GM23338 (cell line): ENCODE results near the gene DOCK4. TPM values are rescaled to one million over a fixed set of nuclear protein-coding genes. Genes with fewer than 3 reads are reported as not detected.

ENCODE experiments used
- ATAC-seq: fragments of 200-7000 bp; cut with Tn5 transposase; 3 replicates; pipeline ENCODE4 v1.9.1; 2020
- DNase-seq: peaks from one replicate; pipeline ENCODE4 v3.0.0-alpha.2; 2015; ENCODE audit warnings: low spot score
- H2AFZ ChIP-seq: fragments of 200-600 bp; sonication (generic); 2 replicates; pipeline ENCODE4 v1.8.0; 2016; ENCODE audit warnings: antibody characterized with exemption, mild to moderate bottlenecking, moderate library complexity
- H3F3A ChIP-seq: fragments of 200-600 bp; sonication (generic); replicated peaks from 2 replicates; pipeline ENCODE4 v1.8.0; 2017; ENCODE audit warnings: antibody characterized with exemption, mixed run types, low read depth
- H3K27ac ChIP-seq: fragments of 200-600 bp; sonication (generic); 2 replicates; pipeline ENCODE4 v1.6.1; 2016; ENCODE audit warnings: low read depth
- H3K27me3 ChIP-seq: fragments of 200-600 bp; sonication (generic); 2 replicates; pipeline ENCODE4 v1.8.0; 2016; ENCODE audit warnings: mild to moderate bottlenecking, mixed run types, moderate library complexity; ENCODE audit not compliant: insufficient read depth
- H3K36me3 ChIP-seq: fragments of 200-600 bp; sonication (generic); 2 replicates; pipeline ENCODE4 v1.8.0; 2016; ENCODE audit warnings: mild to moderate bottlenecking; ENCODE audit not compliant: insufficient read depth
- H3K4me1 ChIP-seq: fragments of 200-600 bp; sonication (generic); 2 replicates; pipeline ENCODE4 v1.8.0; 2016; ENCODE audit warnings: mild to moderate bottlenecking, moderate library complexity; ENCODE audit not compliant: insufficient read depth
- H3K4me2 ChIP-seq: fragments of 200-600 bp; sonication (generic); 2 replicates; pipeline ENCODE4 v1.7.1; 2017; ENCODE audit warnings: mixed run types
- H3K4me3 ChIP-seq: fragments of 200-600 bp; sonication (generic); 2 replicates; pipeline ENCODE4 v1.6.1; 2016; ENCODE audit warnings: mixed run types
- H3K79me2 ChIP-seq: fragments of 200-600 bp; sonication (generic); replicated peaks from 2 replicates; pipeline ENCODE4 v1.8.0; 2017; ENCODE audit warnings: mild to moderate bottlenecking; ENCODE audit not compliant: insufficient read depth
- H3K9me2 ChIP-seq: fragments of 200-600 bp; sonication (generic); 2 replicates; pipeline ENCODE4 v1.8.0; 2017; ENCODE audit not compliant: insufficient read depth
- H4K20me1 ChIP-seq: fragments of 200-600 bp; sonication (generic); replicated peaks from 2 replicates; pipeline ENCODE4 v1.8.0; 2017; ENCODE audit warnings: mild to moderate bottlenecking; ENCODE audit not compliant: insufficient read depth
- H3K27ac Mint-ChIP-seq: 2 replicates; pipeline ENCODE4 v1.8.0; 2020; ENCODE audit warnings: inconsistent platforms, mild to moderate bottlenecking, moderate library complexity, mixed read lengths
- H3K27me3 Mint-ChIP-seq: 3 replicates; pipeline ENCODE4 v1.8.0; 2022; ENCODE audit warnings: low read depth, mild to moderate bottlenecking, moderate library complexity, mixed read lengths, inconsistent platforms; ENCODE audit not compliant: insufficient read depth, poor library complexity
- H3K36me3 Mint-ChIP-seq: 3 replicates; pipeline ENCODE4 v1.8.0; 2021; ENCODE audit warnings: low read depth, mild to moderate bottlenecking, inconsistent platforms, moderate library complexity, mixed read lengths
- H3K4me1 Mint-ChIP-seq: 3 replicates; pipeline ENCODE4 v1.8.0; 2020; ENCODE audit warnings: mild to moderate bottlenecking, inconsistent platforms, mixed read lengths
- H3K4me3 Mint-ChIP-seq: 3 replicates; pipeline ENCODE4 v1.8.0; 2021; ENCODE audit warnings: moderate library complexity, mild to moderate bottlenecking, inconsistent platforms, mixed read lengths
- H3K9me3 Mint-ChIP-seq: 3 replicates; pipeline ENCODE4 v1.8.0; 2020; ENCODE audit warnings: moderate library complexity, mild to moderate bottlenecking, inconsistent platforms, mixed read lengths
- CREB1 ChIP-seq: fragments of 250-450 bp; sonication (Bioruptor Pico); IDR thresholded peaks from 2 replicates; pipeline ENCODE4 v1.5.0; 2020; ENCODE audit warnings: low read depth, mild to moderate bottlenecking, moderate library complexity
- EZH2 ChIP-seq: fragments of 200-600 bp; sonication (generic); IDR thresholded peaks from one replicate; pipeline ENCODE4 v1.8.0; 2017; ENCODE audit warnings: antibody characterized with exemption, mild to moderate bottlenecking, low read depth; ENCODE audit not compliant: unreplicated experiment
- EZH2phosphoT487 ChIP-seq: fragments of 200-600 bp; sonication (generic); IDR thresholded peaks from one replicate; pipeline ENCODE4 v1.8.1; 2018; ENCODE audit warnings: antibody characterized with exemption; ENCODE audit not compliant: unreplicated experiment
- JUNB ChIP-seq: IDR thresholded peaks from one replicate; pipeline ENCODE4 v1.6.1; 2016; ENCODE audit warnings: antibody characterized with exemption; ENCODE audit not compliant: unreplicated experiment
- NANOG ChIP-seq: IDR thresholded peaks from 2 replicates; pipeline ENCODE4 v1.6.1; 2016; ENCODE audit warnings: antibody characterized with exemption, borderline replicate concordance
- POLR2AphosphoS5 ChIP-seq: IDR thresholded peaks from 2 replicates; pipeline ENCODE4 v1.6.1; 2016; ENCODE audit warnings: antibody characterized with exemption, low read depth
- STAT1 ChIP-seq: IDR thresholded peaks from one replicate; pipeline ENCODE4 v1.6.1; 2016; ENCODE audit warnings: antibody characterized with exemption; ENCODE audit not compliant: unreplicated experiment
- ZNF114 ChIP-seq: fragments of 250-450 bp; sonication (Bioruptor Pico); IDR thresholded peaks from 2 replicates; pipeline ENCODE4 v1.5.0; 2020; ENCODE audit warnings: mild to moderate bottlenecking, moderate library complexity
- ZNF331 ChIP-seq: fragments of 250-450 bp; sonication (Bioruptor Pico); IDR thresholded peaks from 2 replicates; pipeline ENCODE4 v1.5.0; 2020; ENCODE audit warnings: low read depth, mild to moderate bottlenecking, moderate library complexity
- polyA plus RNA-seq: library from polyadenylated mRNA; unstranded; fragments of >200 nt; fragmentation: Nextera tagmentation; extraction: Ambion mirVana; gene quantifications from 2 replicates; pipeline ENCODE4 v1.2.1, GENCODE V29; 2016
- total RNA-seq: library from RNA; depleted of rRNA; stranded (reverse); fragments of >200 nt; shearing (Covaris generic); gene quantifications from 2 replicates; pipeline ENCODE4 v1.2.3, GENCODE V29; 2014
- TF ChIP-seq, protein P1 (sequence below), 2 experiments: fragments of 200-600 bp in 1 of 2; sonication (generic) in 1 of 2; conservative IDR thresholded peaks; 2 replicates each; pipeline versions ENCODE4 v1.5.1 to v1.6.1; 2016 to 2017; ENCODE audit warnings: antibody characterized with exemption in 2 of 2, low read depth in 2 of 2, mild to moderate bottlenecking in 2 of 2, moderate library complexity in 1 of 2
- TF ChIP-seq, protein P2 (sequence below): IDR thresholded peaks from one replicate; pipeline ENCODE4 v1.6.1; 2018; ENCODE audit warnings: antibody characterized with exemption; ENCODE audit not compliant: unreplicated experiment
- TF ChIP-seq, protein P3 (sequence below): fragments of 250-450 bp; sonication (Bioruptor Pico); IDR thresholded peaks from 2 replicates; pipeline ENCODE4 v1.5.0; 2020; ENCODE audit warnings: mild to moderate bottlenecking, moderate library complexity
- TF ChIP-seq, protein P4 (sequence below): IDR thresholded peaks from 2 replicates; pipeline ENCODE4 v1.6.1; 2016; ENCODE audit warnings: antibody characterized with exemption

DOCK4 gene
- total and polyA plus RNA-seq, 2 experiments from 2014 or later, result 6.3 to 33.8 TPM

DNA sequence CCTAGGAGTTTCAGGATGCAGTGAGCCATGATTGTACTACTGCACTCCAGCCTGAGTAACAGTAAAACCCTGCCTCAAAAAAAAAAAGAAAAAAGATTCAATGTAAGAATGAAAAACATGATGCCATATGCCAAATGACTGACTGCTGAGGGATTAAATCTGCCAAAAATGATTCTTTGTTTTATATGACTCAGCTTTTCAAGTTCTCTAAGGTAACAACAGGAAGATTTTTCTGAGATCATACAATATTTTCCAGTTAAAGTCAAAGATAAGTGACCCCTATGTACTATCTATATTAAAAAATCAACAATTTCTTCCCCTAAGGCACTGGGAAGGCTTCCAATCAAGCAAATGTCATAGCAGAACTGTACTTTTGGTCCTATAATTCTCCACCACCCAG lies 372.7 kb downstream of the DOCK4 start:
- no peak for DNase-seq

More for the DNA sequence above, 372.7 kb downstream of the DOCK4 start:
- Mint-ChIP-seq H3K36me3 (peaks cover 10% of the 10 kb centered on the region), H3K27me3 (no peaks in the 10 kb centered on the region), H3K4me3 (no peak overlapping the region), H3K9me3 (peaks cover 10% of the 10 kb centered on the region; the same call in 2 of the 3 replicates), H3K4me1 (peaks cover 3% of the 10 kb centered on the region), H3K27ac (no peak overlapping the region)
- Histone ChIP-seq H4K20me1 (no peaks in the 10 kb centered on the region), H3K27me3 (no peaks in the 10 kb centered on the region), H3K4me1 (no peaks in the 10 kb centered on the region), H3K36me3 (no peaks in the 10 kb centered on the region), H3K27ac (no peak overlapping the region), H3K4me2 (no peak overlapping the region), H3K4me3 (no peak overlapping the region), H3K9me2 (no peaks in the 10 kb centered on the region), H3K79me2 (no peaks in the 10 kb centered on the region), H3F3A (no peaks in the 10 kb centered on the region), H2AFZ (no peak overlapping the region)
- TF ChIP-seq NANOG, result no peak
- TF ChIP-seq STAT1, result no peak
- TF ChIP-seq ZNF114 (CRISPR knock-in tag), result no peak
- TF ChIP-seq, protein P1, sequence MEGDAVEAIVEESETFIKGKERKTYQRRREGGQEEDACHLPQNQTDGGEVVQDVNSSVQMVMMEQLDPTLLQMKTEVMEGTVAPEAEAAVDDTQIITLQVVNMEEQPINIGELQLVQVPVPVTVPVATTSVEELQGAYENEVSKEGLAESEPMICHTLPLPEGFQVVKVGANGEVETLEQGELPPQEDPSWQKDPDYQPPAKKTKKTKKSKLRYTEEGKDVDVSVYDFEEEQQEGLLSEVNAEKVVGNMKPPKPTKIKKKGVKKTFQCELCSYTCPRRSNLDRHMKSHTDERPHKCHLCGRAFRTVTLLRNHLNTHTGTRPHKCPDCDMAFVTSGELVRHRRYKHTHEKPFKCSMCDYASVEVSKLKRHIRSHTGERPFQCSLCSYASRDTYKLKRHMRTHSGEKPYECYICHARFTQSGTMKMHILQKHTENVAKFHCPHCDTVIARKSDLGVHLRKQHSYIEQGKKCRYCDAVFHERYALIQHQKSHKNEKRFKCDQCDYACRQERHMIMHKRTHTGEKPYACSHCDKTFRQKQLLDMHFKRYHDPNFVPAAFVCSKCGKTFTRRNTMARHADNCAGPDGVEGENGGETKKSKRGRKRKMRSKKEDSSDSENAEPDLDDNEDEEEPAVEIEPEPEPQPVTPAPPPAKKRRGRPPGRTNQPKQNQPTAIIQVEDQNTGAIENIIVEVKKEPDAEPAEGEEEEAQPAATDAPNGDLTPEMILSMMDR (conservative IDR thresholded peaks at IDR 0.05; ENCODE audit: low read depth in 2 of 2), result no peak
- no peak for TF ChIP-seq EZH2
- TF ChIP-seq, protein P2, sequence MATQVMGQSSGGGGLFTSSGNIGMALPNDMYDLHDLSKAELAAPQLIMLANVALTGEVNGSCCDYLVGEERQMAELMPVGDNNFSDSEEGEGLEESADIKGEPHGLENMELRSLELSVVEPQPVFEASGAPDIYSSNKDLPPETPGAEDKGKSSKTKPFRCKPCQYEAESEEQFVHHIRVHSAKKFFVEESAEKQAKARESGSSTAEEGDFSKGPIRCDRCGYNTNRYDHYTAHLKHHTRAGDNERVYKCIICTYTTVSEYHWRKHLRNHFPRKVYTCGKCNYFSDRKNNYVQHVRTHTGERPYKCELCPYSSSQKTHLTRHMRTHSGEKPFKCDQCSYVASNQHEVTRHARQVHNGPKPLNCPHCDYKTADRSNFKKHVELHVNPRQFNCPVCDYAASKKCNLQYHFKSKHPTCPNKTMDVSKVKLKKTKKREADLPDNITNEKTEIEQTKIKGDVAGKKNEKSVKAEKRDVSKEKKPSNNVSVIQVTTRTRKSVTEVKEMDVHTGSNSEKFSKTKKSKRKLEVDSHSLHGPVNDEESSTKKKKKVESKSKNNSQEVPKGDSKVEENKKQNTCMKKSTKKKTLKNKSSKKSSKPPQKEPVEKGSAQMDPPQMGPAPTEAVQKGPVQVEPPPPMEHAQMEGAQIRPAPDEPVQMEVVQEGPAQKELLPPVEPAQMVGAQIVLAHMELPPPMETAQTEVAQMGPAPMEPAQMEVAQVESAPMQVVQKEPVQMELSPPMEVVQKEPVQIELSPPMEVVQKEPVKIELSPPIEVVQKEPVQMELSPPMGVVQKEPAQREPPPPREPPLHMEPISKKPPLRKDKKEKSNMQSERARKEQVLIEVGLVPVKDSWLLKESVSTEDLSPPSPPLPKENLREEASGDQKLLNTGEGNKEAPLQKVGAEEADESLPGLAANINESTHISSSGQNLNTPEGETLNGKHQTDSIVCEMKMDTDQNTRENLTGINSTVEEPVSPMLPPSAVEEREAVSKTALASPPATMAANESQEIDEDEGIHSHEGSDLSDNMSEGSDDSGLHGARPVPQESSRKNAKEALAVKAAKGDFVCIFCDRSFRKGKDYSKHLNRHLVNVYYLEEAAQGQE, result no peak
- no peak for TF ChIP-seq EZH2phosphoT487
- TF ChIP-seq, protein P3, sequence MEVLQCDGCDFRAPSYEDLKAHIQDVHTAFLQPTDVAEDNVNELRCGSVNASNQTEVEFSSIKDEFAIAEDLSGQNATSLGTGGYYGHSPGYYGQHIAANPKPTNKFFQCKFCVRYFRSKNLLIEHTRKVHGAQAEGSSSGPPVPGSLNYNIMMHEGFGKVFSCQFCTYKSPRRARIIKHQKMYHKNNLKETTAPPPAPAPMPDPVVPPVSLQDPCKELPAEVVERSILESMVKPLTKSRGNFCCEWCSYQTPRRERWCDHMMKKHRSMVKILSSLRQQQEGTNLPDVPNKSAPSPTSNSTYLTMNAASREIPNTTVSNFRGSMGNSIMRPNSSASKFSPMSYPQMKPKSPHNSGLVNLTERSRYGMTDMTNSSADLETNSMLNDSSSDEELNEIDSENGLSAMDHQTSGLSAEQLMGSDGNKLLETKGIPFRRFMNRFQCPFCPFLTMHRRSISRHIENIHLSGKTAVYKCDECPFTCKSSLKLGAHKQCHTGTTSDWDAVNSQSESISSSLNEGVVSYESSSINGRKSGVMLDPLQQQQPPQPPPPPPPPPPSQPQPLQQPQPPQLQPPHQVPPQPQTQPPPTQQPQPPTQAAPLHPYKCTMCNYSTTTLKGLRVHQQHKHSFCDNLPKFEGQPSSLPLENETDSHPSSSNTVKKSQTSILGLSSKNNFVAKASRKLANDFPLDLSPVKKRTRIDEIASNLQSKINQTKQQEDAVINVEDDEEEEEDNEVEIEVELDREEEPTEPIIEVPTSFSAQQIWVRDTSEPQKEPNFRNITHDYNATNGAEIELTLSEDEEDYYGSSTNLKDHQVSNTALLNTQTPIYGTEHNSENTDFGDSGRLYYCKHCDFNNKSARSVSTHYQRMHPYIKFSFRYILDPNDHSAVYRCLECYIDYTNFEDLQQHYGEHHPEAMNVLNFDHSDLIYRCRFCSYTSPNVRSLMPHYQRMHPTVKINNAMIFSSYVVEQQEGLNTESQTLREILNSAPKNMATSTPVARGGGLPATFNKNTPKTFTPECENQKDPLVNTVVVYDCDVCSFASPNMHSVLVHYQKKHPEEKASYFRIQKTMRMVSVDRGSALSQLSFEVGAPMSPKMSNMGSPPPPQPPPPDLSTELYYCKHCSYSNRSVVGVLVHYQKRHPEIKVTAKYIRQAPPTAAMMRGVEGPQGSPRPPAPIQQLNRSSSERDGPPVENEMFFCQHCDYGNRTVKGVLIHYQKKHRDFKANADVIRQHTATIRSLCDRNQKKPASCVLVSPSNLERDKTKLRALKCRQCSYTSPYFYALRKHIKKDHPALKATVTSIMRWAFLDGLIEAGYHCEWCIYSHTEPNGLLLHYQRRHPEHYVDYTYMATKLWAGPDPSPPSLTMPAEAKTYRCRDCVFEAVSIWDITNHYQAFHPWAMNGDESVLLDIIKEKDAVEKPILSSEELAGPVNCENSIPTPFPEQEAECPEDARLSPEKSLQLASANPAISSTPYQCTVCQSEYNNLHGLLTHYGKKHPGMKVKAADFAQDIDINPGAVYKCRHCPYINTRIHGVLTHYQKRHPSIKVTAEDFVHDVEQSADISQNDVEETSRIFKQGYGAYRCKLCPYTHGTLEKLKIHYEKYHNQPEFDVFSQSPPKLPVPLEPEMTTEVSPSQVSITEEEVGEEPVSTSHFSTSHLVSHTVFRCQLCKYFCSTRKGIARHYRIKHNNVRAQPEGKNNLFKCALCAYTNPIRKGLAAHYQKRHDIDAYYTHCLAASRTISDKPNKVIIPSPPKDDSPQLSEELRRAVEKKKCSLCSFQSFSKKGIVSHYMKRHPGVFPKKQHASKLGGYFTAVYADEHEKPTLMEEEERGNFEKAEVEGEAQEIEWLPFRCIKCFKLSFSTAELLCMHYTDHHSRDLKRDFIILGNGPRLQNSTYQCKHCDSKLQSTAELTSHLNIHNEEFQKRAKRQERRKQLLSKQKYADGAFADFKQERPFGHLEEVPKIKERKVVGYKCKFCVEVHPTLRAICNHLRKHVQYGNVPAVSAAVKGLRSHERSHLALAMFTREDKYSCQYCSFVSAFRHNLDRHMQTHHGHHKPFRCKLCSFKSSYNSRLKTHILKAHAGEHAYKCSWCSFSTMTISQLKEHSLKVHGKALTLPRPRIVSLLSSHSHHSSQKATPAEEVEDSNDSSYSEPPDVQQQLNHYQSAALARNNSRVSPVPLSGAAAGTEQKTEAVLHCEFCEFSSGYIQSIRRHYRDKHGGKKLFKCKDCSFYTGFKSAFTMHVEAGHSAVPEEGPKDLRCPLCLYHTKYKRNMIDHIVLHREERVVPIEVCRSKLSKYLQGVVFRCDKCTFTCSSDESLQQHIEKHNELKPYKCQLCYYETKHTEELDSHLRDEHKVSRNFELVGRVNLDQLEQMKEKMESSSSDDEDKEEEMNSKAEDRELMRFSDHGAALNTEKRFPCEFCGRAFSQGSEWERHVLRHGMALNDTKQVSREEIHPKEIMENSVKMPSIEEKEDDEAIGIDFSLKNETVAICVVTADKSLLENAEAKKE, result no peak
- TF ChIP-seq, protein P4, sequence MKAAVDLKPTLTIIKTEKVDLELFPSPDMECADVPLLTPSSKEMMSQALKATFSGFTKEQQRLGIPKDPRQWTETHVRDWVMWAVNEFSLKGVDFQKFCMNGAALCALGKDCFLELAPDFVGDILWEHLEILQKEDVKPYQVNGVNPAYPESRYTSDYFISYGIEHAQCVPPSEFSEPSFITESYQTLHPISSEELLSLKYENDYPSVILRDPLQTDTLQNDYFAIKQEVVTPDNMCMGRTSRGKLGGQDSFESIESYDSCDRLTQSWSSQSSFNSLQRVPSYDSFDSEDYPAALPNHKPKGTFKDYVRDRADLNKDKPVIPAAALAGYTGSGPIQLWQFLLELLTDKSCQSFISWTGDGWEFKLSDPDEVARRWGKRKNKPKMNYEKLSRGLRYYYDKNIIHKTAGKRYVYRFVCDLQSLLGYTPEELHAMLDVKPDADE, result no peak
- no peak for TF ChIP-seq CREB1 (CRISPR knock-in tag)
- TF ChIP-seq POLR2AphosphoS5, result no peak
- no peak for TF ChIP-seq ZNF331
- TF ChIP-seq JUNB, result no peak
- ATAC-seq, result no peak
